BJ (cell line): Measurements from ENCODE around the gene MRPS27. TPM values are rescaled to one million over a fixed set of nuclear protein-coding genes. Genes with fewer than 3 reads are reported as not detected.

ENCODE experiments used
- CTCF ChIA-PET: fragments of 350-600 bp; formaldehyde crosslinking; extraction: SDS; loops from one replicate; lab custom pipeline; 2021; ENCODE audit warnings: antibody characterized with exemption, inconsistent platforms; lab: Yijun Ruan, JAX
- POLR2A ChIA-PET: fragments of 300-600 bp; sonication (Branson Sonifier 250); formaldehyde crosslinking; extraction: SDS; loops from one replicate; lab custom pipeline; 2021; ENCODE audit warnings: antibody characterized with exemption; lab: Charles Lee
- DNase-seq: peaks from one replicate; pipeline ENCODE4 v3.0.0-alpha.2; 2011; ENCODE audit warnings: low read depth
- H3K27me3 ChIP-seq: 2 replicates; pipeline ENCODE4 v1.6.0; 2011; ENCODE audit warnings: low read length; ENCODE audit not compliant: control insufficient read depth, insufficient read depth
- H3K36me3 ChIP-seq: 2 replicates; pipeline ENCODE4 v1.5.1; 2011; ENCODE audit warnings: low read length; ENCODE audit not compliant: control insufficient read depth, insufficient read depth
- H3K4me3 ChIP-seq: 2 replicates; pipeline ENCODE4 v1.5.1; 2011; ENCODE audit warnings: low read depth, mild to moderate bottlenecking, control low read depth, low read length
- polyA plus RNA-seq: library from polyadenylated mRNA; depleted of rRNA; stranded (reverse); fragments of >200 nt; gene quantifications from 2 replicates; pipeline ENCODE4 v1.2.3, GENCODE V29; 2011
- TF ChIP-seq, protein P1 (sequence below): IDR thresholded peaks from 2 replicates; pipeline ENCODE4 v1.5.1; 2011; ENCODE audit warnings: low read depth, mild to moderate bottlenecking, control low read depth, inconsistent platforms, low read length, moderate library complexity; ENCODE audit not compliant: insufficient read depth

Gene MRPS27
- polyA plus RNA-seq, 1 experiment = 52.6 TPM

DNA sequence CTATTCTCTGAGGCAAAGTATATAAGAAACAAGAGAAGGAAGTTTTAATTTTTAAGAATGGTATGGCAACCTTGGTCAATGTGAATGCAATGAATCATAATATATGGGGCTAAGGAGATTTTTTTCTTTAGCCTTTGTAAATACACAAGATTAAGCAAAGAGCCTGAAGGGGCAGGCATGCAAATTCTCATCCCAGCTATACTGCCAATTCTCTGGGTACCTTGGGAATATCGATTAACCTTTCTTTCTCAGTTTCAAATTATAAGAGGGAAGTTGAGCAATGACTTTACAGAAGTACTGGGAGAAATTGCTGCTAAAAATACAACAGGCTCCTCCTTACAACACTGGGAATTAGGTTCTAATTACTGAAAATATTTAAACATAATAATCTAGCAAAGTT lies 97.5 kb downstream of the MRPS27 start:
- TF ChIP-seq, protein P1, sequence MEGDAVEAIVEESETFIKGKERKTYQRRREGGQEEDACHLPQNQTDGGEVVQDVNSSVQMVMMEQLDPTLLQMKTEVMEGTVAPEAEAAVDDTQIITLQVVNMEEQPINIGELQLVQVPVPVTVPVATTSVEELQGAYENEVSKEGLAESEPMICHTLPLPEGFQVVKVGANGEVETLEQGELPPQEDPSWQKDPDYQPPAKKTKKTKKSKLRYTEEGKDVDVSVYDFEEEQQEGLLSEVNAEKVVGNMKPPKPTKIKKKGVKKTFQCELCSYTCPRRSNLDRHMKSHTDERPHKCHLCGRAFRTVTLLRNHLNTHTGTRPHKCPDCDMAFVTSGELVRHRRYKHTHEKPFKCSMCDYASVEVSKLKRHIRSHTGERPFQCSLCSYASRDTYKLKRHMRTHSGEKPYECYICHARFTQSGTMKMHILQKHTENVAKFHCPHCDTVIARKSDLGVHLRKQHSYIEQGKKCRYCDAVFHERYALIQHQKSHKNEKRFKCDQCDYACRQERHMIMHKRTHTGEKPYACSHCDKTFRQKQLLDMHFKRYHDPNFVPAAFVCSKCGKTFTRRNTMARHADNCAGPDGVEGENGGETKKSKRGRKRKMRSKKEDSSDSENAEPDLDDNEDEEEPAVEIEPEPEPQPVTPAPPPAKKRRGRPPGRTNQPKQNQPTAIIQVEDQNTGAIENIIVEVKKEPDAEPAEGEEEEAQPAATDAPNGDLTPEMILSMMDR = no peak
- Histone ChIP-seq H3K4me3 (no peak overlapping the region), H3K27me3 (no peaks in the 10 kb centered on the region), H3K36me3 (peaks cover 14% of the 10 kb centered on the region)
- ChIA-PET CTCF (no interaction called here), POLR2A (no interaction called here)
- no peak for DNase-seq

DNA sequence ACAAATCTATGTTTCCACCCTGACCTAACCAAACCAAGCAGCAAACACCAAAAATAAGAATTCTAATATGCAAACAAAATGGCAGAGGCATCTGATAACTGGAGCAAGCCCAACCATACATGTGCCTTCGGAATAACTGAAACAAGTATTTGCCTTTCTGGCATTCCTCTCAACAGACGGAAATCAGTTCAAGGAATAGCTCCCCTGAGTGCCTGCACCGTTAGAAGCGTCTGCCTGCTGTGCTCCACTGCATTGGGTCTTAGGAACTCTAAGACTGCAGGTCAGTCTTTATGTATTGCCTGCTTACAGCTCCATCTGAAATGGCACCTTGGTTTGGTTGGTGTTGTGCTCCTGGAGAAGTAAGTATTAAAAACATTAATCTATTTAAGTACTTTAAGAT lies 98.5 kb downstream of the MRPS27 start:
- ChIA-PET POLR2A (no interaction called here), CTCF (no interaction called here)
- DNase-seq = no peak
- peaks cover 14% of the 10 kb centered on the region for H3K36me3 ChIP-seq
- no peaks in the 10 kb centered on the region for H3K27me3 ChIP-seq
- H3K4me3 ChIP-seq = no peak overlapping the region
- TF ChIP-seq, protein P1 = no peak

DNA sequence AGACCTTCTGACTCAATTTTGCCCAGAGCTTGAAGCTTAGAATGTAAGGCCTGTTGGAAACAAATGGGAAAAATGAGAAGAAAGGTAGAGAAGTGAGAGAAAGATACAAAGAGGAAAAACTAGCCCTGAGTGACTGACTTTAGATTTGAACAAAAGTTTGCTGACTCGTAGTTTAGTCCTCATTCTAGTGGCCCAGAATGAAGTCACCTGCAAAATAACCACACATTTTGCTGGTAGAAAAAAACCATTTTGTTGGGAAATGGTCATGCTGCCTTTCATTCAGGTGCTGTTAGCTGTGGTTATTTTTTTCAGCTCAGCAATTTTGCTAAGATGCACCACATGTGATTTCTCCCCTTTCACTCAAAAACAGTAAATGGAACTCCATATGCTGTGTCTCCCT lies 98.9 kb downstream of the MRPS27 start:
- Histone ChIP-seq H3K4me3 (no peak overlapping the region), H3K27me3 (no peaks in the 10 kb centered on the region), H3K36me3 (peaks cover 14% of the 10 kb centered on the region)
- TF ChIP-seq, protein P1 = no peak
- ChIA-PET POLR2A (no interaction called here), CTCF (no interaction called here)
- DNase-seq = no peak

DNA sequence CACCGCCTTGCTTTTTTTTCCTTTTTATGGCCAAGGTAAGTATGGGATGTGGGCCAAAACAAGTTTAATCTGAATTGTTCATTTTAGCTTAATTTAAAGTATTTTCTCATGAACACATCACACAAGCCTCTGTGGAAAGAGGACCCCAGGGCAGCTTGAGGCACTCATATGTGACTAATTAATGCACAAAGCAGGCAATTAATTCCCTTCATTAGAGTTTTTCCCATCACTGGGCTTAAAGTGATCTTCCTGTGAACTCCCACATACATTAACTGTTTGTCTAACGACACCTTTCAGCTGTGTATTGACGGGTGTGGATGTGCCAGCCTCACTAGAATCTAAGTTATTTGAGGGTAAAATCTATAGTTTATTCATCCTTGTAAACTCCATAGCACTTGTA lies 103.3 kb downstream of the MRPS27 start:
- ChIA-PET POLR2A (no interaction called here), CTCF (interaction anchor here (0.9 to 1.7 kb wide), 3 partner anchors 13 to 15 kb away, joined by 3 to 4 read pairs (median 3); no protein-coding TSS in a partner anchor)
- Histone ChIP-seq H3K36me3 (peaks cover 12% of the 10 kb centered on the region), H3K27me3 (no peaks in the 10 kb centered on the region), H3K4me3 (no peak overlapping the region)
- no peak for DNase-seq
- TF ChIP-seq, protein P1 = no peak

DNA sequence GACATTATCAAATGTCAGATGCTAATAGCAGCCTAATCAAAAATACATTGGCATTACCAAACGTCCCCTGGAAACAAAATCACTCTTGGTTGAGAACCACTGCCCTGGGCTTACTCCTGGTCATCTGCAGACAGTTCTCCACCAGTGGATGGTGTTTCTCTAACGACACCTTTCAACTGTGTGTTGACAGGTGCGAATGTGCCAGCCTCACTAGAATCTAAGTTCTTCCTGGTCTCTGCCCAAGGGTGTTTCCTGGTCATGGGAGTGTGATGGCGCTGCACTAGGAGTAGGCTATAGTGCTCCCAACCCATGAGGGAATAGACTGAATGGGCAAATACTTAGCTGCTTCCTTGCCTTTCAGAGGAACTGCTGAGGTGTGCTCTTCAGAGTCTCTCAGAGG lies 105.9 kb downstream of the MRPS27 start:
- CTCF ChIA-PET = interaction anchor here (0.8 kb wide), 1 partner anchor 11 kb away, joined by 5 read pairs; no protein-coding TSS in a partner anchor
- no peak for DNase-seq
- TF ChIP-seq, protein P1 = no peak
- no peak overlapping the region for H3K4me3 ChIP-seq
- H3K36me3 ChIP-seq = peaks cover 5% of the 10 kb centered on the region
- POLR2A ChIA-PET = no interaction called here
- no peaks in the 10 kb centered on the region for H3K27me3 ChIP-seq
